WERI-Rb-1 (cell line): ENCODE data around the gene CCNYL1.

Source experiments
- DNase-seq: peaks from one replicate; pipeline ENCODE4 v3.0.0-alpha.2; 2020
- H3K27ac ChIP-seq: fragments of 250-450 bp; sonication (Bioruptor Pico); 2 replicates; pipeline ENCODE4 v1.5.1; 2020; ENCODE audit warnings: mild to moderate bottlenecking, moderate library complexity
- H3K27me3 ChIP-seq: fragments of 250-450 bp; sonication (Bioruptor Pico); 2 replicates; pipeline ENCODE4 v1.5.1; 2021; ENCODE audit warnings: mild to moderate bottlenecking, low read depth, moderate library complexity; ENCODE audit not compliant: insufficient read depth, severe bottlenecking
- H3K36me3 ChIP-seq: fragments of 250-450 bp; sonication (Bioruptor Pico); 2 replicates; pipeline ENCODE4 v1.5.1; 2020; ENCODE audit warnings: mild to moderate bottlenecking, moderate library complexity
- H3K4me3 ChIP-seq: 2 replicates; pipeline ENCODE4 v1.5.1; 2011; ENCODE audit warnings: low read depth, mild to moderate bottlenecking, control low read depth, low read length
- H3K9me3 ChIP-seq: fragments of 250-450 bp; sonication (Bioruptor Pico); 2 replicates; pipeline ENCODE4 v1.5.1; 2021; ENCODE audit warnings: mild to moderate bottlenecking, moderate library complexity; ENCODE audit not compliant: severe bottlenecking
- CTCF ChIP-seq: IDR thresholded peaks from 2 replicates; pipeline ENCODE4 v1.5.1; 2011; ENCODE audit warnings: low read depth, mild to moderate bottlenecking, control low read depth, inconsistent platforms, low read length

The CCNYL1 gene

GRCh38 chr2:207710814-207711740 lies at the start of gene CCNYL1:
TSS of gene CCNYL1 (plus strand) at chr2:207711640. CDS start at chr2:207711897, 257 bp downstream.
- no peaks in the 10 kb centered on the region for H3K36me3 ChIP-seq
- peak within 1 kb of the TSS; percentile 84 for H3K4me3 ChIP-seq
- H3K27me3 ChIP-seq: no peaks in the 10 kb centered on the region
- no peak for TF ChIP-seq CTCF
- peak within 1 kb of the TSS; percentile 78 for H3K27ac ChIP-seq
- H3K9me3 ChIP-seq: no peaks in the 10 kb centered on the region
- DNase-seq: peak; percentile 99

- Histone ChIP-seq H3K9me3 (no peaks in the 10 kb centered on the region), H3K36me3 (no peaks in the 10 kb centered on the region), H3K27me3 (no peaks in the 10 kb centered on the region), H3K4me3 (no peak overlapping the region), H3K27ac (no peak overlapping the region)
- no peak for DNase-seq
- TF ChIP-seq CTCF: no peak
Observed at GRCh38 chr2:207662203-207662602, 49.2 kb upstream of the CCNYL1 start.

GRCh38 chr2:207663870-207664545 lies 47.4 kb upstream of the CCNYL1 start:
- no peak for TF ChIP-seq CTCF
- no peaks in the 10 kb centered on the region for H3K36me3 ChIP-seq
- no peak overlapping the region for H3K27ac ChIP-seq
- H3K9me3 ChIP-seq: no peaks in the 10 kb centered on the region
- no peak for DNase-seq
- no peak overlapping the region for H3K4me3 ChIP-seq
- no peaks in the 10 kb centered on the region for H3K27me3 ChIP-seq

GRCh38 chr2:207670887-207671286 lies 40.6 kb upstream of the CCNYL1 start:
- no peak overlapping the region for H3K4me3 ChIP-seq
- no peaks in the 10 kb centered on the region for H3K27me3 ChIP-seq
- DNase-seq: no peak
- no peak overlapping the region for H3K27ac ChIP-seq
- H3K36me3 ChIP-seq: no peaks in the 10 kb centered on the region
- no peak for TF ChIP-seq CTCF
- H3K9me3 ChIP-seq: no peaks in the 10 kb centered on the region

- Histone ChIP-seq H3K9me3 (no peaks in the 10 kb centered on the region), H3K4me3 (no peak overlapping the region), H3K36me3 (no peaks in the 10 kb centered on the region), H3K27me3 (no peaks in the 10 kb centered on the region), H3K27ac (no peak overlapping the region)
- TF ChIP-seq CTCF: no peak
- no peak for DNase-seq
Observed at GRCh38 chr2:207673431-207673830, 38.0 kb upstream of the CCNYL1 start.
